Germinal center (tissue), 1 donor: Measurements from ENCODE around the gene FBXW8.

Experiments used
- DNase-seq: peaks from one replicate; pipeline ENCODE4 v3.0.0; 2012; ENCODE audit warnings: mixed read lengths, low spot score

FBXW8 gene

DNA sequence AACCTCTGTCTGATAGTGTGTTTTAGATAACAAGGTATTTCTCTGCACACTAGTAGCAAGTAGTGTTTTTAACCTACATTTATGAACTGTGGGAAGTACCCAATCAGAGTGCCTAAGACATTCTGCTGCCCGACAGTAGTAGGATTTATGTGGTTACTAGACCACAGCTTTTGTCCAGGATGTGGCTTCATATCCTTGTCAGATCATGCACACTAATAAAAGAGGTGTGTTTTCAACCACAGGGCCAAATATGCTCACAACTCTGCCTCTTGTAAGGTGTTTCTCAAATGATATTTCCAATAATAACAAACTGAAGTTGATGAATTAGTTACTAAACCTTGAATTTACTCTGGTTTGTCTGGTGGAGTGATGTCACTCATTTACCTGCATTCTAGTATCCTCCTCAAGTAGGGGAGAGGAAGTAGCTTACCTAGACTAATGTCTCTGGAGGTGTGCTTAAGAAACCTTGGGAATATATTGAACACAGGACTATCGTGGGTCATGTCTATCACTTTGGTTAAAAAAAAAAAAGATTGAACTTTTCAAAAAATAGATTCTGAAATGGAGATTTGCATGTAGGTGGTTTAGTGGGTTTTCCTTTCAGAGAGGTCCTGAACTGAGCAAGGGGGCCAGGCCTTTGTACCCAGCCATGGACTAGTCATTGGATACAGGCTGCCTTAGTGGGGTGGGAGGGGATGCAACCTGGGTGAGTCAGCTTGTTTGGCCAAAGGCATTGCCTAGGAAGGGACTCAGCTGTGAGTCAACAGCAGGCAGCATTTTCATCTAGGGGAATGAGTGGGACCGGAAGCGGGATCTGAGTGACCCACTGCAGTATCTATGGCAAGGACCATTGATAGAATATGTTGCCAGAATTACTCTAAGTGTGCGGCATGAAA, 14.1 kb downstream of the FBXW8 start:
- DNase-seq = no peak

DNA sequence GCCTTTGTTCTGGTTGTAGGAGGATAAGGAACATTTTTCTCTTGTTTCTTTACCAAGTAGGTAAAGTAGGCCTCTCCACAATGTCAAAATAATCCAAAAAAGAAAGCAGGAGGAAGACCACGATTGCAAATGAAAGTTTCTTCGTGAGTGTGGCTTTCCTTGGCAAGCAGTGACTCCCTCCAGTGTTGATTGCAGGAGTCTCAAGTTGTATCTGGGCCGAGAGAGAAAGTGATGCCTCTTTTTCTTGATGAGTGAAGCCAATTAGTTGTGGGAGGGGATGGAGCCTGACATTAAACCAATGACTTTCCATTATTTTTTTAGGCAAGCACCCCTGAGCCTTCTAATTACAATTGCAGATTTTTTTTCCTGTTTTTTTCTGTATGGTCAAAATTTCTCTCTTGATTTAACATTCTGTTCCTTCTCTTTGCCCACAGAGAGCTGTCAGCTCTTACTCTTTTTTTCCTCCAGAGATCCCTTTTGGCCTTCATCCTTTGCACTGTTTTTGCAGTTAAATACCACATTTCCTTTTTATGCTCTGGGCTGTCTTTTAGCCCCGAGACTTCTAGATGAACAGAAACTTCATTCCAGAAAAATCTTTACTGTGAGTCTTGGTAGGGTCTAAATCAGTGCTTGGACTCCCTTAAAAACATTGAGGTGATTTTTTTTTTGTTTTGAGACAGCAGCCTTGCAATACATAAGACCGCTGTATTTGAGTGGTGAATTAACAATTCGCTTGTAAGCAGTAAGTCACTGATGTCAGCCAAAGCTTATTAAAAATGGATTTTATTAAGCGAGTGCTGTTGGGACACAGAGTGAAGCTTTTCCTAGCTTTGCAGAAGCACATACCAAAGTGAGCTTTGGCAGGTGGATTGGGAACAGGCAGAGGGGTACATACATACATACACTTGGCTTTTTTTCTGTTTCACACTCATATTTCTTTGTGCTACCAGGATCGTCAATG, 15.8 kb downstream of the FBXW8 start:
- no peak for DNase-seq

DNA sequence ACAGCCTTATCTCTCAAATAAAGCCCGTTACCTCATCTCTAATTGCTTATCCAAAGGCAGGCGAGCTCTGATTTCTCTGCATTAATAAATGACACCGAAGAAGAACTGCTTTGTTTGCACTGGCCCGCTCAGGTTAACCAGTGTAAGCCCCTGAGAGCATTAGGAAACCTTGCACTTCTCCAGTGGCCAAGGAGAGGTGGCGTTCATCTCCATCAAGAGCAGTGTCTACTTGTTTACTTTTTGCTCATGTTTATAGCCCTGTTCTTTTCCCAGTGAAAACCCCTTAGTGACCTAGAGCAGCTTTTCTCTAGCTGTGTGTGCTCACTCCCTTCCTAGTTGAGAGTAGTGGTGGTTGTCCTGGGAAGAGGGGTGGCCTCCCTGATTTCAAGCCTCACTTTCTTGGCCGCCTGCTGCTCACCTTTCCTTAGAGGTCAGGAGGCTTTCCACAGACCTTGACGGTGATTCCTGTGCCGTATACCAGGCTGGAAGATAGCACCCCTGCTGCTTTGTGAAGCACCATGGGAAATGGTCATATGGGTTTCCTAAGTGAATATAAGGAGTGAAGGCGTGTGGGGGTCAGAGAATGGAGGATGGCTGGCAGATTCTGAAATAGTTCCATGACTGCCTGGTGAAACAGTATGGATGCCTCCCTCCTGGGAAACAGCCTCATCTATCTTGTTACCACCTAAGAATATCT, 16.6 kb downstream of the FBXW8 start:
- no peak for DNase-seq

DNA sequence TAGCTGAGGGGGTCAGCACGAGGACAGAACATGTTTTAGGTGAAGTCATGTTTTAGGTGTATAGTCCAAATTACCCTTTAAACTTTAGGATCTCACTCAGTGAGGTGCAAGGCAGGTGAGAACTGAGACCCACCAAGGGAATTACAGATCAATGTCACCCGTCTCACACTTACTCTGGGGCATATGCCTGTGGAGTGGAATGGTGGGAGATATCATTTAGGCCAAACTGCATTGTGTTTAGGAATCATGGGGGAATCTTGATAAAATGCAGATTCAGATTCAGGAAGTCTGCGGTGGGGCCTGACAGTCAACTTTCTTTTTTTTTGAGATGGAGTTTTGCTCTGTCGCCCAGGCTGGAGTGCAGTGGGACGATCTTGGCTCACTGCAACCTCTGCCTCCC, 17.8 kb downstream of the FBXW8 start:
- DNase-seq = no peak

DNA sequence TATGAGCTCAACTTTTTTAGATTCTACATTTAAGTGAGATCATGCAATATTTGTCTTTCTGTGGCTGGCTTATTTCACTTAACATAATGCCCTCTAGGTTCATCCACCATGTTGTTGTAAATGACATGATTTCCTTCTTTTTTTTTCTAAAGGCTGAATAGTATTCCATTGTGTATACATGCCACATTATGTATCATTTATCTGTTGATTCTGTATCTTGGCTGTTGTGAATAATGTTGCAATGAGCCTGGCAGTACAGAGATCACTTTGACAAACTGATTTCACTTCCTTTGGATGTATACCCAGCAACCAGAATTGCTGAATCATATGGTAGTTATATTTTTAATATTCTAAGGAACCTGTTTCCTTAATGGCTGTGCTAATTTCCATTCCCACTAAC, 19.1 kb downstream of the FBXW8 start:
- no peak for DNase-seq

DNA sequence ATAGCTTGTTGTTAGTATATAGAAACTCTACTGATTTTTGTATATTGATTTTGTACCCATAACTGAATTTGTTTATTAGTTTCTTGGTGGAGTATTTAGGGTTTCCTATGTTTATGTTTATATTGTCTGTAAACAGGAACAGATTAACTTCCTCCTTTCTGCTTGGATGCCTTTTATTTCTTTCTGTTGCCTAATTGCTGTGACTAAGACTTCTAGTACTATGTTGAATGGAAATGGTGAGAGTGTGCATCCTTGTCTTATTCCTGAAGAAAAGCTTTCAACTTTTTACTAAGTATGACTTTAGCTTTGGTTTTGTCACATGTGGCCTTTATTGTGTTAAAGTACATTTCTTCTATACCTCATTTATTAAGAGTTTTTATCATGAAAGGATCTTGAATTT, 20.9 kb downstream of the FBXW8 start:
- DNase-seq = no peak

DNA sequence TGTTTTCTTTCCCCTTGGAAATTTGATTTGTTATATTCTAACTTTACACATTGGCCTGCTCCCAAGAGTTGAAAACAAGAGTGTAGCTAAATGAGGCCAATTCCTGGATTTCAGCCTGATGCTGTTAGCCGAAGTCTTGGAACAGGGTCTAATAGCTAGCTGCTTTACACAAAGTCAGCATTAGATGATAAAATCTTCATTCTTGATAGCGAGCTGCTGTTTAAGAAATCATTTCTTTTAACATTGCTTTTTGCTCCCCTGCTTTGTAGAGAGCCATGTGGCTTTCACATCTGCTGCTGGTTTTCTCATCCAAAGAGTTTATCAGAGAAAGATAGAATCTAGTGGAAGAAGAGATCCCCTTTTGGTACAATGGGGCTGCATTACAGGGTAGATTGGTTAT, 22.3 kb downstream of the FBXW8 start:
- DNase-seq = no peak

DNA sequence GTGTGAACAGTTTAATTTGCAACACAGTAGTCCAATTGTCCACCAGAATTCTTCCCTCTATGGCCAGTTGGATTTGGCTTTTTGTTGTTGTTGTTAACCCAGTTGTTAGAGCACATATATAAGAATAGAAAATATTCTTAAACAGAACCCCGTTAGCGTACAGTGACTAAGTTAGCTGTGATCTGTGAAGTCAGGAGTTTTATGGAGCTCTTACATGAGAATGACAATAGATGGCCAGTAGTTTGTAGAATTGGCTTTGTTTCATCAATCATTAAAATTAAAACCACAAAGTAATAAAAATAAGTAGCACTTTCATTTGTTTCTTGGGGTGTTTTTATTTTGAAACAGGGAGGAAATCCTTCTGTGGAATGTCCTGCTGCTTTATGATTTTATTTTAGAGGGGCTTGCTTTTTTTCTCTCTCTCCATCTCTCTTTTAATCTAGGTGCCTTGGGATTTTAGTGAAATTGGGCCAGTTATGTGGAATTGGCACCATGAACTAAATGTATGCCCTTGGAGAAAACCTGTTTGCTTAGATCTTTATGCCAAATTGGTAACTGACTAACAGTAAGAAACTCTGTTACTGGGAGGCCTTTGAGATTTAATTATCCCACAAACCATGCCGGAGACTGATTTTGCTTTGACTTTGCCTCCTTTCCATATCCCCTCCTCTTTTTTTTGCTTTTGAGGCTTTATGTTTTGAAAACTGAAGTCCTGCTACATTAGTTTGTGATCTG, 22.9 kb downstream of the FBXW8 start:
- DNase-seq = no peak

DNA sequence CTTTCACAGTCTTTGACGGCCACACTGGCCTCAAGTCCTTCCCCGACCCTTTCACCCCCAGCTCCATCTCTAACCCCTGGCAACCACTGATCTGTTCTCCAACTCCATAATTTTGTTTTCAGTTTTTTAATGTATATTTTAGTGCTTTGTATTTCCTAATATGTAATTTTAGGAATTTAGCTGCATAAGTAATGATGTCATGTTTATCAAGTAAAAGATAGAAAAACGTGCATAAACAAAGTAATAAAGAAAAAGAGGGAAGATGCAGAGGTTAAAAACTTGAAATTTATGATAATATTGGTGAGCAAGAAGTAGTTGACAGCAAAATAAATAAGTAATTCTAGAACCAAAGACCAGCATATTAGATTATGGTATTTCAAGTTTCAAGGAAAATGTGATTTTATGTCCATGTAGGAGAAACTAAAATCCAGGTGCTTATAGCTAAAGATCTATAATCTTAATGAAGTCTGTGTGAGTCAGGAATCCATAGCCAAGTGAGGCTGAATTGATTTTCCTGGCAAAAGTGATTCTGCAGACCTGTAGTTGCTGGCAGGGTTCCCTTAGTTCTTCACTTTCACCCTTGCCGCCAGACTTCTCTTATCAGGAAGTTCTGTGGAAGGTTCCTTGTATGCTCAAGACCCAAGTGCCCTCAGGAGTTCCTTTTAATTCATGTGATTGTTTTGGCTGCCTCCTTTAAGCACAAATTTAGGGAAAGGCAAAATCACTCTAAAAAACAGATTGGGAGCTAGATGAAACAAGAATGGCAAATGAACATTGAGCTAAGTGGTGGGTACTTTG, 24.4 kb downstream of the FBXW8 start:
- DNase-seq = no peak

DNA sequence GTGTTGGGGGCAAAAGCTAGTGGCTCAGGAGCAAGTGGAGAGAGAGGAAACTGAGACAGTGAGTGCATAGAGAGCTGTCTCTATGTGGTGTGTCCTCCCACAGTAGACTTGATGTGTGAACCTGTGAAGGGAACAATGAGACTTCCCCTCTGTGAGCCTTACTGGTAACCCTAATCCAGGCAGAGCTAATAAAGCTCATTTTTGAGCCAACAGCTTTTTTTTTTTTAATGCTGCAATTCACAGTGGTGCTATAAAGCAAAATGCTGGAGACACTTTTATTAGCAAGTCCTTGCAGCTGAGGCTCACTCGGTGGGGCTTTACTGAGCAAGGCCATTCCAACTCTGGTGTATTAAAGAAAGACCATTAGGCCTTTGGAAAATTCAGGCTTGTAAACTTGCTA, 26.9 kb downstream of the FBXW8 start:
- no peak for DNase-seq

DNA sequence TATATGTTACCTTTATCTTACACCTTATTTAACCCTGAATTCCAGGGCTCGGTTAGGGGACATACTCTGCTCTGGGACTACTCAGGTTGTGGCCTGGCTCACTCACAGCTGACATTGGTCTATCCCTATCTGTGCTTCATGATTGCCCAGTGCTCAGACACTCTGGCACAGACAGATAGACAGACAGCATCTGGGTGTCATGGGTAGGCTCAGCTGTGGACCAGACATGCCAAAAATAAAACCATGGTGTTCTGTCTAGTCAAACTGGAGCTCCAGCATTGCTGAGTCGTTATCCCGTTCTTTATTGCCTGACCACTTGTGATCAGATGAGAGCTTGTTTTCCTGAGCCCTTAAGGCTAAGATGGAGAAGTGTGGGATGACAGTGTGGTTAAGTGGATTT, 29.0 kb downstream of the FBXW8 start:
- DNase-seq = no peak

DNA sequence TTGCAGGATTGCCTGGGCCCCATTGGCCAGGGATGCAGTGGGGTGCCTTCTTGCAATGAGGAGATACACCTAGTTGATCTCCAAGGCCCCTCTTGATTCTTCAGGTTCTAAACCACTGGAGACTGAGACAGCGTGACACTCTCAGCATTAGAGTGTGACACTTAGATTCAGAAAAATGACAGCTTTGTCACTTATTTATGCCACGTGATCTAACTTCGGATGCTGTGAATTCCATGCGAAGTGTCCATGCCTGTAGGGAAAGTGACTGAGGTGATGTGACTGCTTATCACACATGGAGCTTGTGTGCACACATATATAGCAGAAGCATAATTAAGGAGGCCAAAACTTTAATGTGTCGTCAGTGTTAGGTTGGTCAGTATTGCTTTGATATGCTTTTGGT, 30.4 kb downstream of the FBXW8 start:
- DNase-seq = no peak

DNA sequence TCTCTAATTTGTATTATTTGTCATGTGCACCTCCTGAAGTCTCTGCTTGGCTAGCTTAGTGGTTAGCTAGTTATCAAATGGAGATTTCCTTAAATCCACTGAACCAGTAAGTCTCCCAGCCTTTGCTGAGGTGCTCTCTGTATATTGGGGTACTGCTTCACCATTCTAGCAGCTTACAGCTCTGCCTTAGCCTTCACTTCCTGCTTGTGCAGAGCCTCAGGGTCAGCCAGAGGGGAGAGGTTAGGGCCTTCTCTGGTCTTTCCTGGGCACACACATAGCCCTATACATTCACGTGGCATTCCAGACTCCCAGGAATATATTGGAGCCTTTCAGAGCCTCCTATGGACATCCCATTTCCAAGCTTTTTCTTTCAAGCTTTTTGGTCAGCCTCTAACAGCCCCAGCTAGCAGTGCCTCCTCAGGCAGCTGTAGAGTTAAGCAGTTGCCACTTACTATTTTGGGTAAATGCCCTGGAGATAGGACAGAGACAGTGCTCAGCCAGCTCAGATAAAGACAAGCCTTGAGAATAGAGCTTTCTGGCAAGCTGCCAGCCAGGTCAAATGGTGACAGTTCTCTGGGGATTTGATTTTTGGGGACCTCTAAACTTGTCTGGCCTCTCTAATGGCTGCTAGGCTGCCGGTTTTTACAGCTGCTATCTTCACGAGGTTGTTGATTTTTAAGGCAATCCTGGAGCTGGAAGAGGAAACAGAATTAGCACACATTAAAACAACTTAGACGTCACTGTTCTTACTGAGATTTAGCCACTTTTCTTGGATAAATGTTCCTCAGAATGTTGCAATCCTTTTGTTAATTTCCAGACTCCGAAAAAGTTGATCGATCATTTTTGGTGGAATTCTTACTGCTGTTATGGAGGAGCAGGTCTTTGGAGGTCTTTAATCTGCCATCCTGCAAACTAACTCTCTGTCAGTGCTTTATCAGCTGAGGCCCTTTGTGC, 32.9 kb downstream of the FBXW8 start:
- DNase-seq = no peak

DNA sequence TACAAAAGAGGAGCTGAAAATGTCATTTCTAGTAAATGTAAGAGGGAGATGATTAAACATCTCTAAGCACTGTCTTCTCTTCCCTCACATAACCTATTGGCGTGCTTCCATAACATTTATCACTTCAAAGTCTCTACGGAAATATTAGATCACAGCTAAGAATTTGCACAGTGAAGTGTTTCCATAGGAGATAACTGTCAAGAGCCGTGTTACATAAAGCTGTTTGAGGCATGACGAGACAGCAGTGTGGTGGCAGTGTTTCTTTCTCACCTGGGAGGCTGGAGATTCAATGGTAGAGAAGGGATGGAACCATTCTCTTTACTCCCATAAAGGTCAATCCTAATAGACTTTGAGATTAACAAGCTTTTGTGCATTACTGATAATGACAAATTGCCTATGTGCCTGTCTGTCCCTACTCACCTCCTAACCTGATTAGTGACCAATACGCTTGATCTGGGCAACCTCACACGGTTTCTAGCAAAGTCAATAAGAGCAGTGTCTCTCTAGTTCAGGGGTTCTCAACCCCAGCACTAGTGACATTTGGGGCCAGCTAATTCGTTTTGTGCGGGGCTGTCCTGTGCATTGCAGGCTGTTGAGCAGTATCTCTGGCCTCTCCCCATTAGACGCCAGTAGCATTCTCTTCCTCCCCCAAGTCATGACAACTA, 35.3 kb downstream of the FBXW8 start:
- no peak for DNase-seq

DNA sequence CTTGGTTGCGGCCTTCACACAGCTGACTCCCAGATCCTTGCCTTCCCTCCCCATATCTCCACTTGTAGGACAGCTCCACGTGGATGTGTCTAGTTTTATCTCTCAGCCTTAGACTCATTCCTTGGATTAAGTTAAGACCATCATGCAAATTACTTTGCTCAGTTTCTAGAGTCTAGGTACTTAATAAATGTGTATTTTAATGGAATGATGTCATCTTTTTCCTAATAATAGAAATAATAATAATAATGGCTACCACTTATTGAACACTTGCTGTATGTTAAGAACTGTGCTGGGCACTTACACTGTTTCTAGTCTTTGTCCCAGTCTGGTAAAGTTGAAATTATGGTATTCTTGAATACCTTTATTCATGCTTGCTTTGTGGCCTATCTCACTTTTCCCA, 37.5 kb downstream of the FBXW8 start:
- DNase-seq = no peak

DNA sequence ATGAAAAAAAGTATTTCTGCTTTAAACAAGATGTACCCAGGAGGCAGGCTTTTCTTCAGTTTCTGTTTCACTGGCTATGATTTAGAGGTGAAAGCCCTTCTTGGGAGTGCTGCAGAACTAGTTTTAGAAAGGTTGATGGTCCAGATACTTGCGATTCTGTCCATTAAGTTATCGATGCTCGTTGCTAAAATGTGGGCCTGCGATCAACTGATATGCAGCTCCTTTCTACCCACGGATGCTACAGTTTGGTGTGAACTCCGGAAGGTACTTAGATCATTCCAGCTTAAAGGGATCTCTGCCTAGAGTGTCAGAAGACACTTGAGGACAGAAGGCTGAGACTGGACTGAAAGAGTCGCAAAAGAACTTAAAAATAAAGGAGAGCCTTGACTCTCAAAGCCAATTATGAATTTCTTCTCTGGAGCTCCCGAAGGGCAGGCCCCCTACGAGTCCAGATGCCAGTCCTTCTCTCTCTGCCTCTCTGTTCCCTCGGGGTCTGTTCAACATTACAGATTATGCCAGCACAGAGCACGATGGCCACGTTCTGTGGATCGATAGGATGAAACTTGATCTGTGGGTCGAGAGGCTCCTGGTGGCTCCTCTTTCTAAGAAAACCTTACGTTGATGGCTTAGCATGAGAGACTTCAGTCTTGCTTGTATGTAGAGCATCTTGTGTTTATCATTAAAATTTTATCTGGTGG, 40.0 kb downstream of the FBXW8 start:
- DNase-seq = no peak

DNA sequence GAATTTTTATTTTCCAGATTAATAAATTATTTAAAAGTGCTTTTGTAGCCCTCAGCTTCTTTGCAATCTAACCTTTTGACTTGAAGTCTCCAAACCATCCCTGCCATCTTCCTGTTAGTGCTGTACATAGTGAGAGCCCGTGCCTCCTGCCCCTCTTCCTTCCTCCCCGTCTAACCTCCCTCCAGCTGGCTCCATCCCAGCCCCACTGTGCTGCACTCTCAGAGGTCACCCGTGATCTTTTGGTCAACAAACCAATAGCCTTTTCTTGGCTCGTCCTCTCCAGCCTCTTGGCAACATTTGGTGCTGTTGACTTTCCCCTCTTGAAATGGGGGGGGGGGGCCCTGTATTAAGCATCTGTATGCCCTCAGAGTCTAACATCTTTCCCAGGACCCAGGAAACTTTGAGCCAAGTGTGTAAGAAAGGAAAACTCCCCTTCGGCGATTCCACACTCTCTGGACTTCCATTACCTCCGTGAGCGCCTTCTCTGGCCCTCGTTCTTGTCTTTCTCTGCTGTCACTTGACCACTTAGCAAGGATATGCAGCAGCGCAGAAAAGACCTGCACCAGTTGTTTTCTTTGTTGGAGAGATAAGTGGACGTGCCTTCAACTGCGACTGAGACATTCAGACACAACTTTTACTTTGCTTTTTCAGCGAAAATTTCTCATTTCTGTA, 44.1 kb downstream of the FBXW8 start:
- DNase-seq = no peak
